MM.1S (cell line): ENCODE results near the gene FOXP1.

Experiments
- EZH2 ChIP-seq: fragments of 300-600 bp; sonication (generic); optimal IDR thresholded peaks from 2 replicates; pipeline ENCODE3; 2017; ENCODE audit warnings: low read depth, mild to moderate bottlenecking, antibody characterized with exemption, low read length, mixed read lengths
- EZH2phosphoT487 ChIP-seq: fragments of 300-600 bp; sonication (generic); IDR thresholded peaks from 2 replicates; pipeline ENCODE4 v1.6.1; 2018; ENCODE audit warnings: antibody characterized with exemption, low read length
- TF ChIP-seq, protein P1 (sequence below): fragments of 300-600 bp; sonication (generic); IDR thresholded peaks from 2 replicates; pipeline ENCODE4 v1.5.1; 2016; ENCODE audit warnings: antibody characterized with exemption, low read length, mixed read lengths

DNA sequence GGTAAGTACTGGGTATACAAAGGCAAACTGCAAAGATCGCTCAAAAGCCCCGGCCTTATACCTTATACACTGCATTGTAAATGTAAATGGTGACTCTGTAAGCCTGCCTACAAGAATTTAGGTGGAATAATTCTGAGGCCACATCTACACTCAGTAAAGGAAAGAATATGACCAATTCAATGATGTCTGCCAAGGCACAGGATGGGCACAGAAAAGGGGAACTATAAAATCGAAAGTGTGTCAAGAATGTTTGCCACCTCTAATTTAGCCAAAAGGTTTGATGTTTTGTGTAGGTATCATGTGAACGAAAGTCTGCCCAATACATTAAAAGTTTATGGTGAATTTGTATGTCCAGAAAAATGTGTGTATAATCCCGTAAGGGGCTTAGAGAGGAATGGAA, 96.1 kb downstream of the FOXP1 start:
- TF ChIP-seq, protein P1, sequence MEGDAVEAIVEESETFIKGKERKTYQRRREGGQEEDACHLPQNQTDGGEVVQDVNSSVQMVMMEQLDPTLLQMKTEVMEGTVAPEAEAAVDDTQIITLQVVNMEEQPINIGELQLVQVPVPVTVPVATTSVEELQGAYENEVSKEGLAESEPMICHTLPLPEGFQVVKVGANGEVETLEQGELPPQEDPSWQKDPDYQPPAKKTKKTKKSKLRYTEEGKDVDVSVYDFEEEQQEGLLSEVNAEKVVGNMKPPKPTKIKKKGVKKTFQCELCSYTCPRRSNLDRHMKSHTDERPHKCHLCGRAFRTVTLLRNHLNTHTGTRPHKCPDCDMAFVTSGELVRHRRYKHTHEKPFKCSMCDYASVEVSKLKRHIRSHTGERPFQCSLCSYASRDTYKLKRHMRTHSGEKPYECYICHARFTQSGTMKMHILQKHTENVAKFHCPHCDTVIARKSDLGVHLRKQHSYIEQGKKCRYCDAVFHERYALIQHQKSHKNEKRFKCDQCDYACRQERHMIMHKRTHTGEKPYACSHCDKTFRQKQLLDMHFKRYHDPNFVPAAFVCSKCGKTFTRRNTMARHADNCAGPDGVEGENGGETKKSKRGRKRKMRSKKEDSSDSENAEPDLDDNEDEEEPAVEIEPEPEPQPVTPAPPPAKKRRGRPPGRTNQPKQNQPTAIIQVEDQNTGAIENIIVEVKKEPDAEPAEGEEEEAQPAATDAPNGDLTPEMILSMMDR: no peak
- TF ChIP-seq EZH2 (no peak), EZH2phosphoT487 (no peak)
